HepG2 (cell line): ENCODE measurements around the gene ATP10D. TPM values are rescaled to one million over a fixed set of nuclear protein-coding genes. Genes with fewer than 3 reads are reported as not detected.

Experiments used
- ATAC-seq: fragments of 200-7000 bp; cut with Tn5 transposase; 3 replicates; pipeline ENCODE4 v1.9.1; 2020; ENCODE audit warnings: mild to moderate bottlenecking, moderate library complexity
- BruUV-seq: library from RNA; stranded (reverse); fragments of 400-500 nt; replicated peaks from 2 replicates; lab custom pipeline; 2021; lab: Mats Ljungman, UMichigan
- CTCF ChIA-PET: fragments of 300-600 bp; formaldehyde crosslinking; extraction: SDS; loops from one replicate; lab custom pipeline; 2021; ENCODE audit warnings: low total read pairs, inconsistent platforms, low intra/inter-chr PET ratio; lab: Yijun Ruan, JAX
- POLR2A ChIA-PET: fragments of 350-600 bp; sonication (Branson Sonifier 250); formaldehyde crosslinking; loops from one replicate; lab custom pipeline; 2020; ENCODE audit warnings: antibody characterized with exemption, inconsistent platforms; lab: Yijun Ruan, JAX
- DNase-seq: peaks from one replicate; pipeline ENCODE4 v3.0.0-alpha.2; 2015; ENCODE audit warnings: low spot score
- FAIRE-seq: peaks from 3 replicates; lab custom pipeline; 2011; peaks lifted over from hg19 to GRCh38; lab: Jason Lieb, UNC
- H2AFZ ChIP-seq: one replicate; pipeline ENCODE4 v1.6.1; 2011; ENCODE audit warnings: low read length, inconsistent platforms
- H3K27ac ChIP-seq: fragments of 300-600 bp; 3 replicates; pipeline ENCODE4 v1.8.0; 2011; ENCODE audit warnings: mixed run types, mild to moderate bottlenecking, mixed read lengths, low read length, inconsistent platforms; ENCODE audit not compliant: insufficient read depth; ENCODE audit errors: extremely low read length
- H3K27me3 ChIP-seq, 2 experiments: fragments of 200-600 bp in 1 of 2; 2 replicates in 1 of 2; 3 replicates in 1 of 2; pipeline versions ENCODE4 v1.6.0 to v1.8.0; 2011; ENCODE audit warnings: low read length in 2 of 2, mild to moderate bottlenecking in 2 of 2, moderate library complexity in 2 of 2, inconsistent platforms in 1 of 2; ENCODE audit not compliant: insufficient read depth in 2 of 2, control insufficient read depth in 1 of 2
- H3K36me3 ChIP-seq, 2 experiments: fragments of 200-600 bp in 1 of 2; replicated peaks in 1 of 2; 2 replicates in 1 of 2; 3 replicates in 1 of 2; pipeline versions ENCODE4 v1.5.1 to v1.8.0; 2011; ENCODE audit warnings: low read length in 2 of 2, inconsistent platforms in 1 of 2; ENCODE audit not compliant: insufficient read depth in 2 of 2, control insufficient read depth in 1 of 2
- H3K4me1 ChIP-seq: 2 replicates; pipeline ENCODE4 v1.5.1; 2012; ENCODE audit warnings: low read length, inconsistent platforms; ENCODE audit not compliant: insufficient read depth
- H3K4me2 ChIP-seq: 2 replicates; pipeline ENCODE4 v1.6.0; 2011; ENCODE audit warnings: low read depth, low read length, inconsistent platforms
- H3K4me3 ChIP-seq, 3 experiments: fragments of 200-600 bp in 1 of 3; sonication (generic), shearing (Covaris generic) in 1 of 3; replicated peaks in 1 of 3; 2 replicates each; pipeline ENCODE4 v1.5.1; 2011 to 2016; ENCODE audit warnings: low read length in 3 of 3, inconsistent platforms in 2 of 3, low read depth in 2 of 3, mild to moderate bottlenecking in 2 of 3, control low read depth in 1 of 3, mixed read lengths in 1 of 3; ENCODE audit not compliant: insufficient read depth in 1 of 3
- H3K79me2 ChIP-seq: one replicate; pipeline ENCODE4 v1.6.1; 2011; ENCODE audit warnings: low read length, inconsistent platforms; ENCODE audit not compliant: insufficient read depth
- H3K9ac ChIP-seq: 2 replicates; pipeline ENCODE4 v1.6.0; 2011; ENCODE audit warnings: mild to moderate bottlenecking, low read depth, low read length, inconsistent platforms; ENCODE audit not compliant: insufficient read depth
- H3K9me3 ChIP-seq: 2 replicates; pipeline ENCODE4 v1.5.1; 2012; ENCODE audit warnings: mild to moderate bottlenecking, low read length
- H4K20me1 ChIP-seq: 2 replicates; pipeline ENCODE4 v1.6.0; 2011; ENCODE audit warnings: inconsistent platforms, mild to moderate bottlenecking, low read length, moderate library complexity; ENCODE audit not compliant: insufficient read depth
- ATF2 ChIP-seq: sonication (generic); formaldehyde crosslinking; IDR thresholded peaks from 2 replicates; pipeline ENCODE4 v1.4.0; 2020; ENCODE audit warnings: missing genetic modification reagents
- BATF2 ChIP-seq: sonication (generic); formaldehyde crosslinking; IDR thresholded peaks from 2 replicates; pipeline ENCODE4 v1.8.0; 2022; ENCODE audit warnings: mild to moderate bottlenecking, missing genetic modification reagents, moderate library complexity
- CHD4 ChIP-seq: fragments of 200-600 bp; sonication (generic); IDR thresholded peaks from 2 replicates; pipeline ENCODE4 v1.7.0; 2017; ENCODE audit warnings: mild to moderate bottlenecking, low read length, borderline replicate concordance
- FLYWCH1 ChIP-seq: sonication (generic); formaldehyde crosslinking; IDR thresholded peaks from 2 replicates; pipeline ENCODE4 v1.8.1; 2023; ENCODE audit warnings: mild to moderate bottlenecking, missing genetic modification reagents
- HNF4A ChIP-seq: sonication (generic); formaldehyde crosslinking; IDR thresholded peaks from 2 replicates; pipeline ENCODE4 v1.4.0; 2020; ENCODE audit warnings: missing genetic modification reagents
- MLLT10 ChIP-seq: sonication (generic); formaldehyde crosslinking; IDR thresholded peaks from 2 replicates; pipeline ENCODE4 v1.4.0; 2020; ENCODE audit warnings: missing genetic modification reagents
- NR2F6 ChIP-seq, 2 experiments: IDR thresholded peaks; 2 replicates each; pipeline ENCODE4 v1.6.1; 2016; ENCODE audit warnings: antibody characterized with exemption in 1 of 2, mild to moderate bottlenecking in 1 of 2
- PLRG1 ChIP-seq: fragments of 450-650 bp; conservative IDR thresholded peaks from 2 replicates; pipeline ENCODE4 v1.6.1; 2016
- STAT6 ChIP-seq: sonication (generic); formaldehyde crosslinking; IDR thresholded peaks from 2 replicates; pipeline ENCODE4 v1.4.0; 2020; ENCODE audit warnings: missing genetic modification reagents, mild to moderate bottlenecking, borderline replicate concordance
- ZFP82 ChIP-seq: sonication (generic); formaldehyde crosslinking; IDR thresholded peaks from 2 replicates; pipeline ENCODE4 v1.5.1; 2020; ENCODE audit warnings: mild to moderate bottlenecking, missing genetic modification reagents, borderline replicate concordance
- ZNF20 ChIP-seq: sonication (generic); formaldehyde crosslinking; IDR thresholded peaks from 2 replicates; pipeline ENCODE4 v1.4.0; 2020; ENCODE audit warnings: mild to moderate bottlenecking, moderate library complexity, missing genetic modification reagents
- ZNF225 ChIP-seq: sonication (generic); formaldehyde crosslinking; IDR thresholded peaks from 2 replicates; pipeline ENCODE4 v1.4.0; 2020; ENCODE audit warnings: mild to moderate bottlenecking, missing genetic modification reagents
- ZNF569 ChIP-seq: sonication (generic); formaldehyde crosslinking; IDR thresholded peaks from 2 replicates; pipeline ENCODE4 v1.5.0; 2020; ENCODE audit warnings: mild to moderate bottlenecking, missing genetic modification reagents, moderate library complexity, borderline replicate concordance
- ZNF672 ChIP-seq: sonication (generic); formaldehyde crosslinking; IDR thresholded peaks from 2 replicates; pipeline ENCODE4 v1.8.1; 2022; ENCODE audit warnings: missing genetic modification reagents
- ZSCAN21 ChIP-seq: sonication (generic); formaldehyde crosslinking; IDR thresholded peaks from 2 replicates; pipeline ENCODE4 v1.8.0; 2022; ENCODE audit warnings: mild to moderate bottlenecking, missing genetic modification reagents, moderate library complexity, borderline replicate concordance
- WGBS: methylation state at CpG from one replicate; pipeline ENCODE4 v1.1.6; 2017; ENCODE audit warnings: low lambda C conversion rate; 5-methylcytosine and 5-hydroxymethylcytosine counted together
- in situ Hi-C: cut with HindIII; loops from 2 replicates; pipeline ENCODE4 v1.10.0; 2017; ENCODE audit warnings: low pct_unique_long_range_greater_than_20kb; ENCODE audit not compliant: extremely low pct_ligation_motif_present
- intact Hi-C: fragments of 100-400 bp; cut with micrococcal nuclease; formaldehyde crosslinking; loops from one replicate; pipeline ENCODE4 v1.10.0; 2022; ENCODE audit not compliant: unreplicated experiment
- polyA plus RNA-seq, 8 experiments: library from polyadenylated mRNA; depleted of rRNA in 3 of 8; stranded (reverse) in 7 of 8; unstranded in 1 of 8; fragments of >200 nt; fragmentation: Illumina TruSeq in 4 of 8; extraction: Trizol in 4 of 8; gene quantifications; 2 replicates each; pipeline versions ENCODE4 v1.2.1 to v1.2.3, GENCODE V29; 2011 to 2016; ENCODE audit warnings: low read depth in 4 of 8, missing spikeins in 1 of 8, mixed read lengths in 1 of 8; ENCODE audit not compliant: insufficient read depth in 1 of 8
- total RNA-seq, 5 experiments: library from RNA; depleted of rRNA; stranded (reverse); fragments of >200 nt; fragmentation: Illumina TruSeq; extraction: Trizol; gene quantifications; 2 replicates each; pipeline ENCODE4 v1.2.3, GENCODE V29; 2016; ENCODE audit warnings: low read depth in 1 of 5

ATP10D gene
- total and polyA plus RNA-seq, 2 of the 13 experiments (the other 11 are each of a cell fraction or from before 2014, with no cell fraction given), result 2.2 to 9.8 TPM

GRCh38 chr4:47621181-47621580 lies 136.1 kb downstream of the ATP10D start:
- no peaks in the 10 kb centered on the region for H3K36me3 ChIP-seq
- ATAC-seq (no peak), DNase-seq (no peak), FAIRE-seq (no peak)
- no peaks in the 10 kb centered on the region for H4K20me1 ChIP-seq
- no peaks in the 10 kb centered on the region for H3K4me1 ChIP-seq
- WGBS, result 0% methylated on average over 1 of the region's 1 CpG
- H3K79me2 ChIP-seq, result no peaks in the 10 kb centered on the region
- ChIA-PET POLR2A (no interaction called here), CTCF (no interaction called here)
- no peak overlapping the region for H3K9ac ChIP-seq
- no peak overlapping the region for H3K4me3 ChIP-seq
- H2AFZ ChIP-seq, result no peak overlapping the region
- BruUV-seq, result no TSS peak
- no peak for TF ChIP-seq ATF2 (CRISPR knock-in tag)
- no peaks in the 10 kb centered on the region for H3K27me3 ChIP-seq
- no peaks in the 10 kb centered on the region for H3K9me3 ChIP-seq
- intact Hi-C loops, result no loop called here
- in situ Hi-C loops, result no loop called here
- H3K27ac ChIP-seq, result no peak overlapping the region
- H3K4me2 ChIP-seq, result no peak overlapping the region

GRCh38 chr4:47624031-47624441 lies 139.0 kb downstream of the ATP10D start:
- CTCF ChIA-PET, result no interaction called here
- intact Hi-C loops, result no loop called here
- in situ Hi-C loops, result no loop called here
- POLR2A ChIA-PET, result no interaction called here
- Histone ChIP-seq H3K4me3 (no peak overlapping the region), H3K4me1 (no peaks in the 10 kb centered on the region), H3K36me3 (no peaks in the 10 kb centered on the region), H3K27me3 (no peaks in the 10 kb centered on the region), H3K9me3 (no peaks in the 10 kb centered on the region), H4K20me1 (no peaks in the 10 kb centered on the region), H3K27ac (no peak overlapping the region), H2AFZ (no peak overlapping the region), H3K9ac (no peak overlapping the region), H3K4me2 (no peak overlapping the region), H3K79me2 (no peaks in the 10 kb centered on the region)
- no peak for FAIRE-seq
- BruUV-seq, result no TSS peak
- no peak for ATAC-seq
- no peak for DNase-seq
- TF ChIP-seq HNF4A (CRISPR knock-in tag), result no peak
- TF ChIP-seq NR2F6 (IDR thresholded peaks at IDR 0.05), result no peak
- TF ChIP-seq NR2F6 (CRISPR knock-in tag; IDR thresholded peaks at IDR 0.05), result no peak
- TF ChIP-seq FLYWCH1 (CRISPR knock-in tag), result no peak
- TF ChIP-seq ZSCAN21 (CRISPR knock-in tag), result no peak
- no peak for TF ChIP-seq PLRG1
- no peak for TF ChIP-seq ZNF20 (CRISPR knock-in tag)
- TF ChIP-seq ZFP82, result no peak
- no peak for TF ChIP-seq ZNF569 (CRISPR knock-in tag)
- no peak for TF ChIP-seq CHD4
- no peak for TF ChIP-seq ZNF672 (CRISPR knock-in tag)
- TF ChIP-seq STAT6 (CRISPR knock-in tag), result no peak
- TF ChIP-seq ZNF225 (CRISPR knock-in tag), result no peak
- no peak for TF ChIP-seq MLLT10 (CRISPR knock-in tag)
- TF ChIP-seq BATF2, result no peak
